Peyer's patch (tissue), 4 donors: Measurements from ENCODE around the gene PNLIPRP2.

Experiments used
- CTCF ChIP-seq, 6 experiments: fragments of 450-650 bp in 4 of 6; fragments of 200-600 bp in 2 of 6; sonication (generic) in 1 of 6; IDR thresholded peaks; one replicate each; pipeline ENCODE4 v1.5.1; 2017 to 2019; ENCODE audit warnings: antibody characterized with exemption in 6 of 6, mild to moderate bottlenecking in 3 of 6, moderate library complexity in 1 of 6
- POLR2A ChIP-seq, 2 donors: fragments of 450-650 bp; IDR thresholded peaks; one replicate each; pipeline ENCODE4 v1.5.1; 2017; ENCODE audit warnings: antibody characterized with exemption in 2 of 2, mild to moderate bottlenecking in 2 of 2, moderate library complexity in 2 of 2

DNA sequence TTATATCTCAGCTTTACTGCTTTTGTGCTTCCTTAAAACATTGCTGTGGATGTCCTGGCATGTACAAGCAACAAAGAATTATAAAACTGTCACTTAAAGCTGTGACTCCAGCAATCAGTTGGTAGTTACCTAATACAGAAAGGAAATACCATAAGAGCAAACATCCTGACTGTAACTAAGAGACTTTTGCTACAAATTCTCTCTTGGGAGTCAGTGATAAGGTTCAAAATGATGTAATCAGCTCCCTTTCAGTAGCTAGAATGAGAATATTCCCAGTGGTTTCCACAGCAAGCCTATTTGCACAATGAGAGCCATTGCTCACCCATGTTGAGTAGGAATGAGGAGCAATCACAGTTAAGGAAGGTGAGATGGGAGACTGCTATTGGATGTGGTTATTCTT, 22.4 kb upstream of the PNLIPRP2 start:
- no peak for TF ChIP-seq CTCF (IDR thresholded peaks at IDR 0.05)
- no peak for TF ChIP-seq POLR2A (IDR thresholded peaks at IDR 0.05)
